Measurements from ENCODE around the gene TBC1D14.
"Not testable (repeated sequence)": the region's sequence is repeated elsewhere in the genome, so short reads cannot be mapped to it uniquely, and the experiment has no call there.

Gene TBC1D14

GRCh38 chr4:6971536-6972374 is 62.1 kb downstream of the TBC1D14 start:
- DNase-seq (ENCODE audit: low read depth in 2 of 2), result no peak

- DNase-seq (ENCODE audit: low read depth in 2 of 2), result no peak
Measured at GRCh38 chr4:6972375-6972650, 62.7 kb downstream of the TBC1D14 start.

GRCh38 chr4:6972911-6973310 is 63.3 kb downstream of the TBC1D14 start:
- no peak for DNase-seq (ENCODE audit: low read depth in 2 of 2)

GRCh38 chr4:6974138-6974848 is 64.7 kb downstream of the TBC1D14 start:
- DNase-seq (ENCODE audit: low read depth in 2 of 2), result peak; percentile 53 to 68

GRCh38 chr4:6977846-6978245 is 68.2 kb downstream of the TBC1D14 start:
- DNase-seq (ENCODE audit: low read depth in 2 of 2), result not testable (repeated sequence)

- no peak for DNase-seq (ENCODE audit: low read depth in 2 of 2)
Measured at GRCh38 chr4:6983544-6984142, 74.0 kb downstream of the TBC1D14 start.

GRCh38 chr4:6984612-6985425 is 75.2 kb downstream of the TBC1D14 start:
- no peak for DNase-seq (ENCODE audit: low read depth in 2 of 2)

- DNase-seq (ENCODE audit: low read depth in 2 of 2), result peak in 1 of 2 donors; percentile 4
Measured at GRCh38 chr4:6986072-6986780, 76.6 kb downstream of the TBC1D14 start.

GRCh38 chr4:6986781-6987587 is 77.4 kb downstream of the TBC1D14 start:
- peak; percentile 82 to 83 for DNase-seq (ENCODE audit: low read depth in 2 of 2)

GRCh38 chr4:6987588-6987961 is 77.9 kb downstream of the TBC1D14 start:
- no peak for DNase-seq (ENCODE audit: low read depth in 2 of 2)

GRCh38 chr4:6988016-6988715 is 78.5 kb downstream of the TBC1D14 start:
- DNase-seq (ENCODE audit: low read depth in 2 of 2), result no peak

- no peak for DNase-seq (ENCODE audit: low read depth in 2 of 2)
Measured at GRCh38 chr4:6989331-6989923, 79.8 kb downstream of the TBC1D14 start.

- DNase-seq (ENCODE audit: low read depth in 2 of 2), result no peak
Measured at GRCh38 chr4:6990661-6991060, 81.0 kb downstream of the TBC1D14 start.

GRCh38 chr4:6991249-6991648 is 81.6 kb downstream of the TBC1D14 start:
- DNase-seq (ENCODE audit: low read depth in 2 of 2), result no peak

- DNase-seq (ENCODE audit: low read depth in 2 of 2), result no peak
Measured at GRCh38 chr4:6991771-6992557, 82.3 kb downstream of the TBC1D14 start.

GRCh38 chr4:6992728-6993677 is 83.4 kb downstream of the TBC1D14 start:
- no peak for DNase-seq (ENCODE audit: low read depth in 2 of 2)

- DNase-seq (ENCODE audit: low read depth in 2 of 2), result no peak
Measured at GRCh38 chr4:6996481-6996880, 86.9 kb downstream of the TBC1D14 start.
